GM18498 (cell line): ENCODE results near the gene CYFIP1.

ENCODE experiments used
- ATAC-seq: cut with Tn5 transposase; IDR thresholded peaks from one replicate; pipeline ENCODE4 v1.9.1; 2021; ENCODE audit warnings: mild to moderate bottlenecking, moderate library complexity; ENCODE audit not compliant: unreplicated experiment

The CYFIP1 gene

DNA sequence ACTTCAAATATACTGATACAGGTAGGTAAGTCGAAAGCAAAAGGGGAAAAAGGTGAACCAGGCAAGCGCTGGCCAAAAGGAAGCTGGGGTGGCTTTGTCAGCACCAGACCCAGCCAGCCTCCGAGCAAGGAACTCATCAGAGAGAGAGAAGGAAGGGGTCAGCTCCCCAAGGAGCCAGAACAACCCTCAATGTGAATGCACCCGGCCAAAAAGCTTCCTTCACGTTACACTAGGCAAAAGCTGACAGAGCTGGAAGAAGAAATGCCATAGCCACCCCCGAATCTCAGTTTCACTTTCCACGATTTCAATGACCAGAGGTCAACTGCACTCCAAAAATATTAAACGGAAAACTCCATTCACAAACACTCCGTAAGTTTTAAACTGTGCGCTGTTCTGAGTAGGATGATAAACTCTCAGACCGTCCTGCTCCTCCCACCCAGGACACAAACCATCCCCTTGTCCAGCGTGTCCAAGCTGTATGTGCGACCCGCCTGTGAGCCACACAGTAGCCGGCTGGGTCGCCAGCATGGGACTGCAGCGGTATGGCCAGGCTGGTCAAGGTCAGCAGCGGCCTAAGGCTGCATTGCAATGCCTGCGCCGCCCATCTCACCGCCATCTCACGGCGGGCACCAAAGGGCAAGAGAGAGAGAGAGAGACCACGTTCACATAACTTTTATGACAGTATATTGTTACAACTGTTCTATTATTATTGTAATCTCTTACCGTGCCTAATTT lies 29.7 kb downstream of the CYFIP1 start:
- no peak for ATAC-seq

DNA sequence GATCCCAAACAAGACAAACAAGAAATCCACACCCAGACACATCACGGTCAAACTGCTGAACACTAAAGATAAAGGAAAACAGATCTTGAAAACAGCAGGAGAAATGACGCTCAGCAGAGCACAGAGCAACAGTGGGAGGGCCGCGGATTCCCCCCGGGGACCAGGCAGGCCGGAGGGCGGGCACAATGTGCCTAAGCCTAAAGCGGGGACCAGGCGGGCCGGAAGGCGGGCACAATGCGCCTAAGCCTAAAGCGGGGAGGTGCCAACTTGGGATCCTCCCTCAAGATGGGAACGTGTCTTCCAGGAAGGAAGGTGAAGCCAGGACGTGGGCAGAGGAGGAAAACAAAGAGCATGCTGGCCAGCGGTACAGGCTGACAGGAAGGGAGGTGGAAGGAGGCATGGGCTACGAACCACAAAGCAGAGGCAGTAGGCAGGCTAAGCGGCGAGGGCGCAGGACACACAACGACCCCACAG lies 31.1 kb downstream of the CYFIP1 start:
- no peak for ATAC-seq

DNA sequence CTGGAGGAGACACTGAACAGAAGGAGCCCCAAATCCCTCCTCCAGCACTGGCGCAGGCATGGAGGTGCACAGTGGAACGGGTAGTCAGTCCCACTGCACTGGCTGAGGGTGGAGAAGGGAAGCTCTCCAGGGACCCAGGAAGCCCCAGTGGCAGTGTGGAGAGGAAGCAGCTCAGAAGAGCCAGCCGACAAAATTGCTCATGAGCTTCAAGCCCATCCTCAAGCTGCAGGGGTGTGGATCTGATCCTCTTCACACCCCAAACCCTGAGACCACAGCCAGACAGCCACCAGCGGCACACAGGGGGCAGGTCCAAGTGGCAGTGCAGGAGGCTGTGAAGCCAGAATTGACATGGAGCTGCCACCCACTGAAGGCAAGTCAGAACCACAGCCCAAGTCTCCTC lies 32.1 kb downstream of the CYFIP1 start:
- ATAC-seq, result no peak

DNA sequence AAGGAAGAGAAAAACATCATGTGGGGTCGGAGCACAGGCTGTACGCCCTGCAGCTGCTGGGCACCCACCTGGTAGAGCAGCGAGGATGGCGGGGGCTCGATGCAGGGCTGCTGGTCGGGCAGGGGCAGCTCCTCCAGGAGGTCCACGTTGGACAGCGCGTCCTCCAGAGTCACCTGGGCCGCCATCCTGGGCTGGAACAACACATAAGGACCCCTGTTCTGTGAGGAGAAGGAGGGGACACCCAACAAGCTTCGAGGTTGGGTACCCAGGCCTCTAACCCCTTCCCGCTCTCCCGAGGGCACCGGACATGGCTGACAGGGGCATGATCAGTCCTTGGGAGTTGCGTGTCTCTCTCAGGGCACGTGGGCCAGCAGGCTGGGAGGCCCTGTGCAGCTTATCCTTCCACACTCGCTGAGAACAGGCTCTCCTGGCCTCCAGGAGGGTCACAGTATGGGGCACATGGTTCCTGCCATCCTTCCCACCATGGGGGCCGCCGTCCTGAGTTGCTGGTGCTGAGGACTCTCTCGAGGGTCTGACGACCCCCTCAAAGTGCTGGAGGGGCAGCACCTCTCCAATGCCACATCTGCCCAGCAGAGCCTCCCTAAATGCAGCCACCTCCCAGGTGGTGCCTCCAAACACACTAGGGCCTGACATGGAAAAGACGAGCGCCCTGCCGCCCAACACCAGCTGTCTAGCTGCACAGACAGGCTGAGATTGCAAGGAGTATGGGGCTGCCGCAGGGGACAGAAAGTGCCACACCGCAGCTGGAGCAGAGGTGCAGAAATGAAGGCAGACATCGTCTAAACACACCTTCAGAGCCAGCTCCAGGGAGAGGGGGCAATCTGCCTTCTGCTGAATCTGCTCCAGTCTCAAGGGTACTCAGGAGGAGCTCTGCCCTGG lies 32.8 kb downstream of the CYFIP1 start:
- ATAC-seq, result no peak

DNA sequence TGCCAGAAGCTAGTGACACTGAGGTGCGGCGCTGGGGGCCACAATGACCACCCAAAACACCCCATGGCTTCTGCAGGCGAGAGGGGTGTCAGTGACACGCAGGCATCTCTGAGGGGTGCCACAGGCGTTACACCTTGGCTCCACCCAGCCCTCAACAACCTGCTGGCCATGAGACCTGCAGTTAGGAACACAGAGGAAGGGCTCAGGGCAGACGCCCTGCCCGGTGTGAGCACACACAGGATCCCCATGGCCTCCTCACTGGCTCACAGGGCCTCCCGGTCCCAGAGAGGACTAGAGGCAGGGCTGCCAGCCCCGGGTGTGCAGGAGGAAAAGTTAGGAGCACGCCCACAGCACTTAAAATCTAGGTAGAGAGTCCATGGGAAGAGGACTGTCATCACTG lies 35.1 kb downstream of the CYFIP1 start:
- ATAC-seq, result no peak

DNA sequence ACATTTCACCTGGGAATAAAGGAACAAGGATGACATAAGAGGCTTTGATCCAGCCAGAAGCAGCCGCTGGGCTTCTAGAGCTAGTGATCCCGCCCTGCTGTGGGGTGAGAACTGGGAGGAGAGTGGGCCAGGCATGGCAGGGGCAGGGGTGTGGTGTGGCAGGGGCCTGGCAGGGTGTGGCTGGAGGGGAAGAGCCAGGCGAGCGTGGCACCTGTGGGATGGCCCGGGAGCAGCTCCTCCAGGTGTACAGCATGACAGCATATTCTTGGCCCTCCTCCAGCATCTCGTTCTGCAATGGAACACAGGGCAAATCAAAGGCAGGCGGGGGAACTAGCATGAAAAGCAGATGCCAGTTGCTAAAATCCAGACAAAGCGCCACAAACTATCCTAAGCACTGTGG lies 35.5 kb downstream of the CYFIP1 start:
- no peak for ATAC-seq

DNA sequence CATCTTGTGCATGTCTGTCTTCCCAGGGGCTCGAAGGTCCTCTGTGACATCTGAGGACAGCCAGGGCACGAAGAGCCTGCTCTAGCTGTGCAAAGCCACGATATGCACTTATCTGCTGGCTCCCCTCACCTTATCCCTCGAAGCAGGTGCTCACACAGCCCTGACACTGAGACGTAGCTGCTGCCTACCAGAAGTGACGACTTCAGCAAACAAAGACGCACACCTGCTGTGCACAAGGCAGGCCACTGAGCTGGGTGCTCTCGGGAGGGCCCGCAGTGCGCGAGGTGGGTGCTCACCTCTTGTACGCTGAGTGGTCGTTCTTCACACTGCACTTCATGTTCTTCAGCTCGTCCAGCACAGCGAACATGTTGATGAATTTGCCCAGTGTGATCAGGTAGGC lies 37.3 kb downstream of the CYFIP1 start:
- no peak for ATAC-seq

DNA sequence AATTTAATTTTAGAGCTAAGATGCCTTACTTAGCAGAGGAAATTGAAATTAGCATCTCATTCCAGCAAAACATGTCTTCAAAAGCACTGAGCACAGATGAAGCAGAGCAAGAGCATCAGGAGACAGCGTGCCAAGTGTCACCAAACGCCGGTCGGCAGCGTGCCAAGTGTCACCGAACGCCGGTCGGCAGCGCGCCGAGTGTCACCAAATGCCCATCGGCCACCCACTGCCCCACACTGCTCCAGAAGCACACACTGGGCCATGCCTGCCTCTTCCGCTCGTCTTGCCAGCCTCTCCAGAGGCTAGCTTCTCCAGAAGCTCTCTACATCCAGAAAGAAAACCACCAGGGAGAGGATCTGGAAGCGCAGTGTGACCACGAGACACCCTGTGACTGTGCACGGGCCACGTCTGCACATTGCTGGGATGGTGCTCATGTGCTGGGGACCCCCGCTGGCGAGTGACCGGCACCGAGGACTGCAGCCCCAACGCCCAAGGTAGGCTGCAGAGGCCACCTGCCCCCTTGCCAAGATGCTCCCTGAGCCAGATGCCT lies 37.8 kb downstream of the CYFIP1 start:
- ATAC-seq, result no peak

DNA sequence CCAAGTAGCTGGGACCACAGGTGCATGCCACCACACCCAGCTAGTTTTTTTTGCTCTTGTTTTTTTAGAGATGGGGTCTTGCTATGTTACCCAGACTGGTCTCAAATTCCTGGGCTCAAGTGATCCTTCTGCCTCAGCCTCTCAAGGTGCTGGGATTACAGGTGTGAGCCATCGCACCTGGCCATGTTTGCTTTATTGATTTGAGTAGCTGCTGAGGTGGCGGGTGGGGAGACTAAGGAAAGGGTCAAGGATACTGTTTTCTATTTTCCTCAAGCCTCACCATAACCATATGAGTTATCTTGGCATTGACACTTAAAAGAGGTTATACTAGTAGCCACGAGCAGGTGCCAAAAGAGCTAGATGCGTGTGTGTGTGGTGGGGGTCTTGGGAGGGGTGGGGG lies 39.0 kb downstream of the CYFIP1 start:
- no peak for ATAC-seq

DNA sequence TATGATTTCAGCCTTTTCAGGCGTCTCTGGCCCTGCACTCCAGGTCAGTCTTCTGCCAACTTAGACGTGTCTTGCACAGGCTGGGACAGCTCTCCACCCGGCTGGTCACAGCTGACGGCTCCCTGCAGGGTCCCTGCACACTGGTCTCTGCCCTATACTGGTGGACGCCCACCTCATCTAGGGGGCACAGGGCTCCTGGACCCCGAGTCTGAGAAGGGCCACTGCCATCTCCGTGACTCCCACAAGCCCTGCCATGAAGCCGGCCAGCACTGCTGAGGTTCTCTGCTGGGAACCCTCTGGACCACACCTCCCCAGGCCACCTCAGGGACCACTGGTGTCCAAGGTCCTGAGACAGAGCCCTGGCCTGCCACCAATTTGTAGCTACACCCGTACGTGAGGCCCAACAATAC lies 40.5 kb downstream of the CYFIP1 start:
- no peak for ATAC-seq

DNA sequence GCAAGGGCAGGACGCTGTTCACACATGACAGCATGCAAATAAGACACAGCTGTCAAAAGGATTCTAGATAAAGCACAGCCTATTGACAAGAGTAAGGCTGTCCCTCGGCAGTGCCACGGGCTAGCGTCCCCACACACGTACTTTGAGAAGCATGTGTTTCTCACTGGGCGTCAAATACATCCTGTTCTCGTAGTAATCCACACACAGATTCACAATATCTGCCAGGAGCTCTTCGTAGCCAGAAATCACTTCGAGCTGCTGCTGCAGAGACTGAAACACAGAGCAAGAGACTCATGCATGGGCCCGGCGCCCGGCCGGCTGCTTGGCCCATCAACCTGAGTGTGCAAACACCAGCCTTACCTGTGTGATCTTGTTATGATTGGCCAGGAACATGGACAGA lies 41.1 kb downstream of the CYFIP1 start:
- ATAC-seq, result no peak

DNA sequence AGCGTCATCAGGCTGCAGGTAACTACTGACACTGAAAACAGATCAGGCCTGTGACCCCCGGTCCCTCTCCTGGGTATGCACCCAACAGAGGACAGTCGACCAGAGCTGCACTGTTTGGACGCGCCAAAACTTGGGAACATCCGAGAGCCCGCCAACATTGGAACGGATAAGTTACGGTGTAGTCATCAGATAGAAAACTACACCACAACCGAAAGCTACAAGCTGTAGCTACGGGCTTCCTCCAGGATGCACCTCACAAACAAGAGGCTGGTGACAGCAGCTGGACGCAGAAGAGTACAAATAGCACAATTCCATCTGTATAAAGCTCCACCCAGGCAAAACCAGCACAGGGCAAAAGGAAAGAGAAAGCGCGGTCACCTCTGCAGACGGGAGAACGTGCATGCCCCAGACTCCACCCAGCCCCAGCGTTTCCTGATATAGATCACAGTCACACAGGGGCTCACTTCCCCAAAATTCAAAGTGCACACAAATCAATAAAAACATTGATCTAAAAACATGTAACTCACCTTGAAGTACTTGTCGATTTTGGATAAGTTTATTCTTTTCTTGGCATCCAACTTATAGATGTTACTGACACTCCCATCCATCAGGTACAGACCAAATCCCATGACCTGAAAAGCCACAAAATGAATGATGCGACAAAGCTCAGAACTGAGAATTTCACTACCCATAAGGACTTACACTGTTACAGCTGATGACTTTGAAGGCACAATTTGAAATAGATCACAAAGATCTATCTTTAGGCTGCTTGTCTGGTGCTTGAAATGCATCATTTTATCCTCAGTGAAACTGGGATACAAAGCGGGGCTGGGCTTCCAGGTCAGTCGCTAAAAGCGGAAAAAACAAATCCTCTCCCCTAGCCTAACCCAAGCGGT lies 43.3 kb downstream of the CYFIP1 start:
- peak; percentile 92 for ATAC-seq

DNA sequence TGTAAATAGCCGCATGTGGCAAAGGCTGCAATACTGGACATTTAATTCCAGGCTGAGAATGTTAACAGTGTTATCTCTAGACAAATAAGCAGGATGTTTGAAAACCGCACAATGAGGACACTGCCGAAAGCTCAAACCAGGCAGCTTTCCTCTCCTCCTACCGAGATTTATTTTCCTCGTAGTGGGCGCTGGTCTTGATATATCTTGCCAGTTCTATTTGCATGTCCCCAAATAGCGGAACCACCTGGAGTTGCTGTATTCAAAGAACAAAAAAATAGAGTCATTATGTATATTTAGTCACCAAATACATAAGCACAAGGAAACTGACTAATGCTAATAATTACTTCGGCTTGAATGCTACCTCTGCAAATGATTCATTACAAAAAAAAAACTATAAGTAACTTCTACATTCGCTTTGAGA lies 46.5 kb downstream of the CYFIP1 start:
- no peak for ATAC-seq

DNA sequence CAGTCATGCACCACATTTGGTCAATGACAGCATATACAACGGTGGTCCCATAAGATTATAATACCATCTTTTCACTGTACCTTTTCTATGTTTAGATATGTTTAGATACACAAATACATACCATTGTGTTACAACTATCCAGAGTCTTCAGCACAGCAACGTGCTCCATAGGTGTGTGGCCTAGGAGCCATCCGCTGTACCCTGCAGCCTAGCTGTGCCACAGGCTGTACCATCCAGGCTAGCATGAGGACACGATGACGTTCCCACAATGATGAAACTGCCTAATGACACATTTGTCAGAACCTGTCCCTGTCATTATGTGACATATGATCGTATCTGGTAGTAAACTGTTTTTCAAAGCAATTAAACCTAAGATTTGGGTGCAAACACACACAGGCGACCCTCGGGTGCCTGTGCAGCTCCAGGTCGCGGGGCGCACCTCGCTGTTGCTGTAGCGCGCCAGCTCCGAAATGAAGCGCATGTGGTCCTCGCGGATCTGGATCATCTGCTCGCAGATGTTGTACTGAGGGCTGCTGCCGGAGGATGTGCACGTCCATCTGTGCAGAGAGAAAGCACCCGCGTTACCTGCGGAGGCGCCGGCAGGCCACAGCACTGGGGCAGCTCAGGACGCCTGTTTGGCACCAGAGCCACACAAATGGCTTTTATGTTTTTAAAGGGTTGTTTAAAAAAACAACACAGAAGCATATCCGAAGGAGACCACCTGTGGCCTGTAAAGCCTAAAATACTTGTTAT lies 48.2 kb downstream of the CYFIP1 start:
- no peak for ATAC-seq

DNA sequence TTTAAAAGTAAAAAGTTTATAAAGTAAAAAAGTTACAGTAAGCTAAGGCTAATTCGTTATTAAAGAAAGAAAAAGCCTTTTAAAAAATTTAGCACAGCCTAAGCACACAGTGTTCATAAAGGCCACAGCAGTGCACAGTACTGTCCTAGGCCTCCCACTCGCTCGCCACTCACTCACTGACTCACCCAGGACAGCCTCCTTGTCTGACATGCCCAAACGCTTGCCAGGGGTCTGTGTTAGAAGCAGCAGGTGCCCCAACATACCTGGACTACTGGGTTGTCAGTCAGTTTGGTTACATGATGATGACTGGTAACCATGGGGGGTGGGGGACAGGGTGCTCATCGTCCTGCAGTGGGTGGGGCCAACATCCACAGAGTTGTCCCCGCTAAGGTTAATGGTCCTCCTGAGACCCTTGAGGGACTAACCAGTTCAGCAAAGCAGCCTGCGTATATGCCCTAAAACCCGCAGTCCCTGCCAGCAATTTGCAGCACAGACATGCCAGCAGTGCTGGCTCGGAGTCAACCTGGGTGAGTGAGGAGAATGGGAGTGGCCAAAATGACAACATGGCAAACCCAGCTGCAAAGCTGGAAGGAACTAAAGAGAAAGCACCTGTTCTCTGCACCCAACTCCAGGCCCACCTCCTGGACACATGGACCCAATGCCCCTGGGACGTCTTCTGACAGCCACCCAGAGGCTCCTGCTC lies 49.2 kb downstream of the CYFIP1 start:
- ATAC-seq, result no peak

DNA sequence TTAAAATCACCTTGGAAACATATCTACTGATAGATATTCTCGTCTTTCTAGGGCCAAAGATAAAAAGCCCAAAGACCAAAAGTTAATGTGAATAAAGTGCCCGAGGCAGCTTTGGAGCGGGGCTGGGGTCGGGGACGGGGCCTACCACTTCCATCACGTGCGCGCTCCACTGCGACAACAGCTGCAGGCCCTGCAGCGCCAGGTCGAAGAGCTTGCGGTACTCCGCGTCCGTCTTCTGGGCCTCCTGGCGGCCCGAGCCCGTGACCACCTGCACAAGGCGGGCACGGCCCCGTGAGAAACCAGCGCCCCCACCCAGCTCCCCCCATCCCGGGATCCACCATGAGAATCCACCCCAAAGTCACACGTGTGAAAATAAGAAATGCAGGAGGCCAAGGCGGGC lies 52.4 kb downstream of the CYFIP1 start:
- ATAC-seq, result no peak

DNA sequence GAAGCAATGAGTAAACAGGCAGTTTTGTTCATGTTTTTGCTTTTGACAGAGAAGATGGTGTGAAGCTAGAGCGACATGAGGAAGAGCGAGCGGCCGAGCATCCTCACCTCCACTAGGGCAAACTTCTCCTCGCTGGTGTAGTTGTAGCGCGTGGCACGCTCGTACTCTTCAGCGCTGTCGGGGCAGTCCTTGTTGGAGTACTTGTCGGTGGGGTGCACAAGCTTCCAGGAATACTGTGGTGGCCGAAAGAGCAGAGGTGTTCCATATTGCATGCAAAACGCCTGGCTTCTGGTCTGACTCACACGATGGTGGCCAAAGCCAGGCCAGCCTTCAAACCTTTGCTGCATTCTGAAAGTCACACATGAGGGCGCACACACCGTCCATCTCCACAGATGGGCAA lies 54.3 kb downstream of the CYFIP1 start:
- no peak for ATAC-seq

DNA sequence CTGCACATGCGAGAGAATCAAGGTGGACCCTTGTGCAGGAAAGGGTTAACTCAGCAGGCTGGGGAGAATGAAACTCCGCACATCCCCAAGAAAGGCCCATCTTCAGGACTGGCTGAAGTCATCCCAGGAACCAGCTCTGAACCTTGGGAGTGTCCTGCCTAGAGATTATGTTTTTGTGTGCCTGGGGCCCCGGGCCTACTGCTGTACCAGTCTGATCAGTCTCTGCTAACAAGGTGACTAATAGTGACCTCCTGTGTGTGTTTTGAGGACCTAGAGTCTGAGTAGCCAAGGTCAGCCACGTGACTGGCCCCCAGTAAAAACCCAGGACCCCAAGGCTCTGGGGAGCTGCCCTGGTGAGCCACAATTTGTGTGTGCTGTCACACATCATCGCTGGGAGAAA lies 58.2 kb downstream of the CYFIP1 start:
- no peak for ATAC-seq

DNA sequence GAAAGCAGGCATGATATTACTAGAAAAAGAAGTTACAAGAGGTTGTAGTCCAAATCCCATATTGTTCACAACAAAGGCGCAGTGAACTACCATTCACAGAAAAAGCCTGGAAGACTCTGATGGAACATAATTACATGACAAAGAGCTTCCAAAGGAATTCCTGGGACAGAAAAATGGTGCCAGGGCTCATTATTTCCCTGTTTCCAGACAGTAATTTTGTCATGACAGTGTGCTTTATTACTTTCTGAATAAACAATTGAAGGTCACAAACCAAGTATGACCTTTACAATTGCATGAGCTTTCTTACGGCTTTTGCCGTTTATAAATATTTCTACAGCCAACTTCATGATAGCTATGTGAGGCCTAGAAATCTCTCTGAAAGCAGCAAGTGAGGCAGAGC lies 61.0 kb downstream of the CYFIP1 start:
- no peak for ATAC-seq
